Measurements from ENCODE around the gene DAB1. TPM values are rescaled to one million over a fixed set of nuclear protein-coding genes. Genes with fewer than 3 reads are reported as not detected.

DAB1 gene
- total and polyA plus RNA-seq, 2 of the 8 experiments (the other 6 are each of a cell fraction or from before 2014, with no cell fraction given), result 4.4 to 11.8 TPM

GRCh38 chr1:57363165-57363564, 60.7 kb downstream of the DAB1 start:
- DNase-seq (ENCODE audit: low read depth in 1 of 2, low spot score in 2 of 2), result no peak
- Histone ChIP-seq H4K91ac (replicated peaks; ENCODE audit: insufficient read length, low read length) (no peak overlapping the region), H2BK15ac (ENCODE audit: low read length) (no peak overlapping the region), H3K79me2 (ENCODE audit: control insufficient read depth in 1 of 2, insufficient read depth in 2 of 2, low read length in 2 of 2) (no peaks in the 10 kb centered on the region), H4K8ac (ENCODE audit: extremely low read depth, insufficient read depth, low read length) (no peak overlapping the region), H3K56ac (replicated peaks; ENCODE audit: insufficient read length, low read depth, low read length) (no peak overlapping the region), H2BK5ac (ENCODE audit: low read depth, low read length) (no peak overlapping the region), H3K18ac (ENCODE audit: extremely low read depth, low read length) (no peak overlapping the region), H3K23ac (ENCODE audit: insufficient read length) (no peak overlapping the region), H3K4me3 (ENCODE audit: extremely low read depth in 1 of 4, insufficient read depth in 2 of 4, low read depth in 3 of 4, low read length in 4 of 4) (no peak overlapping the region), H2AK5ac (ENCODE audit: low read depth, low read length) (no peak overlapping the region), H3K27ac (ENCODE audit: low read depth, low read length) (no peak overlapping the region), H3K79me1 (ENCODE audit: low read depth, low read length) (no peaks in the 10 kb centered on the region), H3K14ac (ENCODE audit: insufficient read length) (no peak overlapping the region), H3K4me2 (ENCODE audit: insufficient read depth in 1 of 2, low read depth in 2 of 2, low read length in 2 of 2) (no peak overlapping the region), H3K9me3 (ENCODE audit: insufficient read depth in 2 of 2, low read depth in 1 of 2, low read length in 1 of 2) (no peaks in the 10 kb centered on the region), H4K20me1 (replicated peaks in 1 of 2; ENCODE audit: control insufficient read depth in 1 of 2, insufficient read depth in 2 of 2, low read length in 2 of 2) (no peaks in the 10 kb centered on the region), H2BK12ac (ENCODE audit: low read depth, low read length) (no peak overlapping the region), H4K5ac (ENCODE audit: insufficient read length, low read depth, low read length) (no peak overlapping the region), H2BK120ac (replicated peaks; ENCODE audit: low read depth, low read length) (no peak overlapping the region), H2BK20ac (ENCODE audit: low read length) (no peak overlapping the region), H3K27me3 (replicated peaks in 1 of 4; ENCODE audit: control insufficient read depth in 3 of 4, extremely low read depth in 1 of 4, insufficient read depth in 3 of 4, low read length in 3 of 4) (no peaks in the 10 kb centered on the region), H3K4me1 (replicated peaks in 1 of 4; ENCODE audit: control insufficient read depth in 3 of 4, insufficient read depth in 4 of 4, low read length in 3 of 4) (no peaks in the 10 kb centered on the region; a peak in 1 of 7 replicates), H2AFZ (ENCODE audit: low read length) (no peak overlapping the region), H3K4ac (replicated peaks; ENCODE audit: insufficient read length, low read depth, low read length) (no peak overlapping the region), H3K23me2 (ENCODE audit: low read depth, low read length) (no peaks in the 10 kb centered on the region), H3K36me3 (ENCODE audit: control insufficient read depth in 2 of 4, insufficient read depth in 4 of 4, low read length in 3 of 4) (no peaks in the 10 kb centered on the region), H3K9ac (replicated peaks in 1 of 4; ENCODE audit: extremely low read depth in 1 of 4, low read depth in 3 of 4, low read length in 3 of 4) (no peak overlapping the region)
- POLR2A ChIA-PET (ENCODE audit: partially characterized antibody), result no interaction called here
- TF ChIP-seq POLR2A (IDR thresholded peaks at IDR 0.05; ENCODE audit: control extremely low read depth in 1 of 2, low read depth in 2 of 2, low read length in 2 of 2) (no peak), SP4 (IDR thresholded peaks at IDR 0.05; ENCODE audit: low read length) (no peak), JUN (IDR thresholded peaks at IDR 0.05; ENCODE audit: low read depth, low read length) (no peak), SP1 (IDR thresholded peaks at IDR 0.05; ENCODE audit: low read depth, low read length) (no peak), PHF8 (conservative IDR thresholded peaks at IDR 0.05; ENCODE audit: low read depth, low read length) (no peak), SIN3A (conservative IDR thresholded peaks at IDR 0.05 in 1 of 2, IDR thresholded peaks at IDR 0.05 in 1 of 2; ENCODE audit: low read depth in 1 of 2, low read length in 2 of 2) (no peak)
- no peak for FAIRE-seq
- WGBS, 2 experiments (ENCODE audit: extremely low coverage in 1 of 2, insufficient coverage in 1 of 2, insufficient read length in 1 of 2, insufficient replicate concordance in 2 of 2, low coverage in 1 of 2, low lambda C conversion rate in 2 of 2, missing lambda C conversion rate in 1 of 2), result 85% methylated on average over 6 of the region's 6 CpGs; no CpG with 5 or more reads in 1 of the 2 experiments
- CTCF ChIA-PET (ENCODE audit: partially characterized antibody), result interaction anchor here (0.6 kb wide), 1 partner anchor 657 kb away, joined by 3 read pairs; no protein-coding TSS in a partner anchor

Data from H1 (cell line).